H9 (cell line): ENCODE measurements around the gene PTCRA. TPM values are rescaled to one million over a fixed set of nuclear protein-coding genes. Genes with fewer than 3 reads are reported as not detected.

Source experiments
- DNase-seq: peaks from one replicate; pipeline ENCODE4 v3.0.0-alpha.2; 2017
- H2AFZ ChIP-seq: one replicate; pipeline ENCODE4 v1.6.1; 2013; ENCODE audit warnings: mild to moderate bottlenecking, low read length, control low read depth, moderate library complexity
- H2AK5ac ChIP-seq: 2 replicates; pipeline ENCODE4 v1.6.1; 2013; ENCODE audit warnings: low read length, control low read depth, mixed read lengths; ENCODE audit not compliant: insufficient read length
- H2BK120ac ChIP-seq: one replicate; pipeline ENCODE4 v1.6.1; 2013; ENCODE audit warnings: low read depth, mild to moderate bottlenecking, low read length, control low read depth, inconsistent platforms; ENCODE audit not compliant: poor library complexity, severe bottlenecking
- H2BK12ac ChIP-seq: 2 replicates; pipeline ENCODE4 v1.6.1; 2013; ENCODE audit warnings: low read length, control low read depth, mixed read lengths, low read depth; ENCODE audit not compliant: insufficient read length
- H2BK15ac ChIP-seq: 2 replicates; pipeline ENCODE4 v1.6.1; 2013; ENCODE audit warnings: low read depth, low read length, control low read depth
- H2BK20ac ChIP-seq: one replicate; pipeline ENCODE4 v1.6.1; 2013; ENCODE audit warnings: low read depth, mild to moderate bottlenecking, low read length, control low read depth, inconsistent platforms; ENCODE audit not compliant: poor library complexity, severe bottlenecking
- H2BK5ac ChIP-seq: 2 replicates; pipeline ENCODE4 v1.6.1; 2013; ENCODE audit warnings: low read length, control low read depth, mixed read lengths; ENCODE audit not compliant: insufficient read length
- H3K14ac ChIP-seq: 2 replicates; pipeline ENCODE4 v1.6.1; 2013; ENCODE audit warnings: low read length, control low read depth; ENCODE audit not compliant: insufficient read depth
- H3K18ac ChIP-seq: 2 replicates; pipeline ENCODE4 v1.6.1; 2013; ENCODE audit warnings: low read depth, mild to moderate bottlenecking, mixed read lengths, low read length, control low read depth; ENCODE audit not compliant: insufficient read length
- H3K23ac ChIP-seq: 2 replicates; pipeline ENCODE4 v1.6.1; 2013; ENCODE audit warnings: low read length, control low read depth, mixed read lengths, low read depth; ENCODE audit not compliant: insufficient read length
- H3K23me2 ChIP-seq: 2 replicates; pipeline ENCODE4 v1.6.1; 2013; ENCODE audit warnings: low read depth, mild to moderate bottlenecking, mixed read lengths, low read length, control low read depth; ENCODE audit not compliant: insufficient read length, poor library complexity, severe bottlenecking
- H3K27ac ChIP-seq: 2 replicates; pipeline ENCODE4 v1.5.1; 2013; ENCODE audit warnings: low read length, control low read depth, mixed read lengths, low read depth; ENCODE audit not compliant: insufficient read length
- H3K27me3 ChIP-seq: 2 replicates; pipeline ENCODE4 v1.6.1; 2013; ENCODE audit warnings: low read length, control low read depth, inconsistent platforms; ENCODE audit not compliant: insufficient read depth
- H3K4ac ChIP-seq: 2 replicates; pipeline ENCODE4 v1.6.1; 2013; ENCODE audit warnings: low read depth, mild to moderate bottlenecking, control low read depth, inconsistent platforms, low read length, moderate library complexity
- H3K4me1 ChIP-seq: 2 replicates; pipeline ENCODE4 v1.6.1; 2013; ENCODE audit warnings: low read length, control low read depth, inconsistent platforms; ENCODE audit not compliant: insufficient read depth
- H3K4me2 ChIP-seq: 2 replicates; pipeline ENCODE4 v1.6.1; 2013; ENCODE audit warnings: low read length, control low read depth, mixed read lengths; ENCODE audit not compliant: insufficient read length, insufficient read depth
- H3K56ac ChIP-seq: 2 replicates; pipeline ENCODE4 v1.6.1; 2013; ENCODE audit warnings: low read depth, mild to moderate bottlenecking, mixed read lengths, low read length, control low read depth; ENCODE audit not compliant: insufficient read length
- H3K79me1 ChIP-seq: 2 replicates; pipeline ENCODE4 v1.6.1; 2013; ENCODE audit warnings: low read depth, mild to moderate bottlenecking, moderate library complexity, low read length, control low read depth, inconsistent platforms; ENCODE audit not compliant: insufficient read depth, poor library complexity, severe bottlenecking
- H3K79me2 ChIP-seq: 2 replicates; pipeline ENCODE4 v1.6.1; 2013; ENCODE audit warnings: low read length, control low read depth, inconsistent platforms; ENCODE audit not compliant: insufficient read depth
- H3K9ac ChIP-seq: 2 replicates; pipeline ENCODE4 v1.6.1; 2013; ENCODE audit warnings: low read length, control low read depth, mixed read lengths; ENCODE audit not compliant: insufficient read length; ENCODE audit errors: extremely low read depth
- H3K9me3 ChIP-seq: one replicate; pipeline ENCODE4 v1.6.1; 2013; ENCODE audit warnings: low read depth, low read length, inconsistent platforms; ENCODE audit not compliant: control insufficient read depth
- H3T11ph ChIP-seq: one replicate; pipeline ENCODE4 v1.6.1; 2013; ENCODE audit warnings: mild to moderate bottlenecking, low read length, control low read depth, inconsistent platforms
- H4K20me1 ChIP-seq: one replicate; pipeline ENCODE4 v1.6.1; 2013; ENCODE audit not compliant: control insufficient read depth, insufficient read length, insufficient read depth
- H4K5ac ChIP-seq: 2 replicates; pipeline ENCODE4 v1.6.1; 2013; ENCODE audit warnings: low read depth, mild to moderate bottlenecking, mixed read lengths, low read length, control low read depth; ENCODE audit not compliant: insufficient read length
- H4K8ac ChIP-seq: replicated peaks from 2 replicates; pipeline ENCODE4 v1.6.1; 2013; ENCODE audit warnings: low read length, control low read depth, mixed read lengths, low read depth; ENCODE audit not compliant: insufficient read length
- H4K91ac ChIP-seq: 2 replicates; pipeline ENCODE4 v1.6.1; 2013; ENCODE audit warnings: low read depth, mild to moderate bottlenecking, moderate library complexity, mixed read lengths, low read length, control low read depth; ENCODE audit not compliant: insufficient read length
- H3K27ac Mint-ChIP-seq, 3 experiments: 2 replicates in 2 of 3; 3 replicates in 1 of 3; pipeline ENCODE4 v1.8.0; 2020 to 2021; ENCODE audit warnings: mixed read lengths in 3 of 3, mild to moderate bottlenecking in 1 of 3, moderate library complexity in 1 of 3
- H3K27me3 Mint-ChIP-seq: 2 replicates; pipeline ENCODE4 v1.8.0; 2021; ENCODE audit warnings: low read depth, mild to moderate bottlenecking, moderate library complexity, mixed read lengths
- H3K36me3 Mint-ChIP-seq, 3 experiments: 2 replicates in 2 of 3; 3 replicates in 1 of 3; pipeline ENCODE4 v1.8.0; 2020 to 2021; ENCODE audit warnings: low read depth in 3 of 3, mixed read lengths in 3 of 3; ENCODE audit not compliant: insufficient read depth in 1 of 3
- H3K4me1 Mint-ChIP-seq, 2 experiments: 2 replicates each; pipeline ENCODE4 v1.8.0; 2020; ENCODE audit warnings: mixed read lengths in 2 of 2
- H3K4me3 Mint-ChIP-seq, 2 experiments: 2 replicates in 1 of 2; 3 replicates in 1 of 2; pipeline ENCODE4 v1.8.0; 2020 to 2021; ENCODE audit warnings: mild to moderate bottlenecking in 2 of 2, mixed read lengths in 2 of 2, moderate library complexity in 1 of 2
- H3K9me3 Mint-ChIP-seq, 2 experiments: 2 replicates in 1 of 2; 3 replicates in 1 of 2; pipeline ENCODE4 v1.8.0; 2020; ENCODE audit warnings: mild to moderate bottlenecking in 2 of 2, mixed read lengths in 2 of 2, moderate library complexity in 1 of 2
- WGBS: extraction: QIAGEN DNeasy Blood & Tissue Kit; methylation state at CpG from one replicate; pipeline ENCODE4 v1.1.7; 2013; ENCODE audit warnings: missing lambda C conversion rate, low lambda C conversion rate, mixed read lengths; ENCODE audit not compliant: insufficient read length; ENCODE audit errors: extremely low coverage; 5-methylcytosine and 5-hydroxymethylcytosine counted together
- total RNA-seq: library from RNA; stranded (reverse); gene quantifications from 2 replicates; pipeline ENCODE4 v1.2.1, GENCODE V29; 2021
- TF ChIP-seq, protein P1 (sequence below): fragments of 200-600 bp; sonication (generic); conservative IDR thresholded peaks from 3 replicates; pipeline ENCODE4 v1.8.0; 2021; ENCODE audit warnings: antibody characterized with exemption, mild to moderate bottlenecking

PTCRA gene
- total RNA-seq, 1 experiment from 2014 or later: not detected

DNA sequence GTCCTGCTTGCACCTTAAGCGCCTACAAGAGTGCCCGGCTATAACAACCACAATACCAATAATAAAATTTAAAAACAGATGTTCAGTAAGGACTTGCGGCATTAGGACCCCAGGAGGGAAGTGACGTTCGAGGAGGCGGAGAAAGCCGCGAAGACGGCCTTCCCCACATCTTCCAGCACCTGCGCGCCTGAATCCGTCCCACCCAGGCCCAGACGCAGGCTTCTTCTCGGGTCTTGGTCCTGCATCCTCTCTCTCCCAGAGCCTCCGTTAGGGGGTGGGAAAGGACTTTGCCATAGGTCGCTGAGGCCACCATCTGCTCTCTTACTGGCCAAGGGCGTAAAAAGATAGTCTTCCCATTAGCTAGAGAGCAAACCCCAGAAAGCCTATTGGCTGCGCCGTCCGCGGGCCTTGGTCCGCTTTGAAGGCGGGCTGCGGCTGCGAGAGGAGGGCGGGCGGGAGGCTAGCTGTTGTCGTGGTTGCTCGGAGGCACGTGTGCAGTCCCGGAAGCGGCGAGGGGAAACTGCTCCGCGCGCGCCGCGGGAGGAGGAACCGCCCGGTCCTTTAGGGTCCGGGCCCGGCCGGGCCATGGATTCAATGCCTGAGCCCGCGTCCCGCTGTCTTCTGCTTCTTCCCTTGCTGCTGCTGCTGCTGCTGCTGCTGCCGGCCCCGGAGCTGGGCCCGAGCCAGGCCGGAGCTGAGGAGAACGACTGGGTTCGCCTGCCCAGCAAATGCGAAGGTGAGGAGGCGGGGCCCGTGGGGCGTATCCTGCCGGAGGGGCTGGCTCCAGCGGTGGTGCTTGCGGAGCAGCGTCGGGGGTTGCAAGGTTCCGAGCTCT lies 13.3 kb downstream of the PTCRA start, which contains the start of gene CNPY3:
Gene CNPY3 (plus strand): TSS at position 495 of the 835 bp plus-strand sequence. CDS start 91 bp downstream, at position 586.
- no peak within 1 kb of the TSS for H3K56ac ChIP-seq
- no peaks in the 10 kb centered on the region; the same call in 1 of the 2 replicates for H3K4me1 ChIP-seq

More for the DNA sequence above, 13.3 kb downstream of the PTCRA start, which contains the start of gene CNPY3:
- Histone ChIP-seq H3K4me2 (peak within 1 kb of the TSS; percentile 96), H3K27ac (peak within 1 kb of the TSS; percentile 81), H2BK12ac (peak within 1 kb of the TSS; percentile 71), H3K79me2 (no peaks in the 10 kb centered on the region; the same call in 1 of the 2 replicates), H3K4ac (no peak within 1 kb of the TSS; the same call in 1 of the 2 replicates), H3K23me2 (peaks cover 18% of the 10 kb centered on the region), H4K8ac (no peak within 1 kb of the TSS), H3K79me1 (no peaks in the 10 kb centered on the region), H2BK120ac (peak within 1 kb of the TSS; percentile 39), H3K9me3 (no peaks in the 10 kb centered on the region), H2AFZ (peak within 1 kb of the TSS; percentile 76), H2BK15ac (no peak within 1 kb of the TSS), H3K23ac (no peak within 1 kb of the TSS), H2BK5ac (peak within 1 kb of the TSS; percentile 65), H2BK20ac (peak within 1 kb of the TSS; percentile 90), H3K9ac (peak within 1 kb of the TSS; percentile 87), H3T11ph (no peak within 1 kb of the TSS), H4K91ac (no peak within 1 kb of the TSS), H3K18ac (peak within 1 kb of the TSS; percentile 71), H4K20me1 (no peaks in the 10 kb centered on the region), H3K27me3 (no peaks in the 10 kb centered on the region), H4K5ac (no peak within 1 kb of the TSS), H2AK5ac (no peak within 1 kb of the TSS), H3K14ac (peak within 1 kb of the TSS; percentile 75)
- peak within 1 kb of the TSS; percentile 99 for H3K27ac Mint-ChIP-seq
- WGBS: no CpG with 5 or more reads among the region's 63 CpGs
- peaks cover 24 to 29% of the 10 kb centered on the region in 2 experiments for H3K4me1 Mint-ChIP-seq
- DNase-seq: peak; percentile 98
- no peaks in the 10 kb centered on the region for H3K27me3 Mint-ChIP-seq
- TF ChIP-seq, protein P1, sequence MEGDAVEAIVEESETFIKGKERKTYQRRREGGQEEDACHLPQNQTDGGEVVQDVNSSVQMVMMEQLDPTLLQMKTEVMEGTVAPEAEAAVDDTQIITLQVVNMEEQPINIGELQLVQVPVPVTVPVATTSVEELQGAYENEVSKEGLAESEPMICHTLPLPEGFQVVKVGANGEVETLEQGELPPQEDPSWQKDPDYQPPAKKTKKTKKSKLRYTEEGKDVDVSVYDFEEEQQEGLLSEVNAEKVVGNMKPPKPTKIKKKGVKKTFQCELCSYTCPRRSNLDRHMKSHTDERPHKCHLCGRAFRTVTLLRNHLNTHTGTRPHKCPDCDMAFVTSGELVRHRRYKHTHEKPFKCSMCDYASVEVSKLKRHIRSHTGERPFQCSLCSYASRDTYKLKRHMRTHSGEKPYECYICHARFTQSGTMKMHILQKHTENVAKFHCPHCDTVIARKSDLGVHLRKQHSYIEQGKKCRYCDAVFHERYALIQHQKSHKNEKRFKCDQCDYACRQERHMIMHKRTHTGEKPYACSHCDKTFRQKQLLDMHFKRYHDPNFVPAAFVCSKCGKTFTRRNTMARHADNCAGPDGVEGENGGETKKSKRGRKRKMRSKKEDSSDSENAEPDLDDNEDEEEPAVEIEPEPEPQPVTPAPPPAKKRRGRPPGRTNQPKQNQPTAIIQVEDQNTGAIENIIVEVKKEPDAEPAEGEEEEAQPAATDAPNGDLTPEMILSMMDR: no peak
- H3K36me3 Mint-ChIP-seq: peaks cover 10 to 33% (median 23%) of the 10 kb centered on the region in 3 experiments; a peak in 6 of 7 replicates
- H3K9me3 Mint-ChIP-seq: no peaks in the 10 kb centered on the region
- peak within 1 kb of the TSS; percentile 95 to 97 for H3K4me3 Mint-ChIP-seq
